Fibroblast of mammary gland (primary cell): ENCODE measurements around the gene RTTN.
A peak's percentile ranks its signal among the peaks of the same experiment; 100 is the strongest.
"Not testable (repeated sequence)": the region's sequence is repeated elsewhere in the genome, so short reads cannot be mapped to it uniquely, and the experiment has no call there.

Experiments
- DNase-seq: peaks from one replicate; pipeline ENCODE4 v3.0.0-alpha.2; 2010; ENCODE audit warnings: low read depth
- H3K4me3 ChIP-seq: 2 replicates; pipeline ENCODE4 v1.5.1; 2011; ENCODE audit warnings: low read depth, mild to moderate bottlenecking, low read length, moderate library complexity; ENCODE audit not compliant: control insufficient read depth
- TF ChIP-seq, protein P1 (sequence below): conservative IDR thresholded peaks from 2 replicates; pipeline ENCODE4 v1.5.1; 2011; ENCODE audit warnings: low read depth, low read length, inconsistent platforms; ENCODE audit not compliant: control insufficient read depth, insufficient read depth

The RTTN gene

DNA sequence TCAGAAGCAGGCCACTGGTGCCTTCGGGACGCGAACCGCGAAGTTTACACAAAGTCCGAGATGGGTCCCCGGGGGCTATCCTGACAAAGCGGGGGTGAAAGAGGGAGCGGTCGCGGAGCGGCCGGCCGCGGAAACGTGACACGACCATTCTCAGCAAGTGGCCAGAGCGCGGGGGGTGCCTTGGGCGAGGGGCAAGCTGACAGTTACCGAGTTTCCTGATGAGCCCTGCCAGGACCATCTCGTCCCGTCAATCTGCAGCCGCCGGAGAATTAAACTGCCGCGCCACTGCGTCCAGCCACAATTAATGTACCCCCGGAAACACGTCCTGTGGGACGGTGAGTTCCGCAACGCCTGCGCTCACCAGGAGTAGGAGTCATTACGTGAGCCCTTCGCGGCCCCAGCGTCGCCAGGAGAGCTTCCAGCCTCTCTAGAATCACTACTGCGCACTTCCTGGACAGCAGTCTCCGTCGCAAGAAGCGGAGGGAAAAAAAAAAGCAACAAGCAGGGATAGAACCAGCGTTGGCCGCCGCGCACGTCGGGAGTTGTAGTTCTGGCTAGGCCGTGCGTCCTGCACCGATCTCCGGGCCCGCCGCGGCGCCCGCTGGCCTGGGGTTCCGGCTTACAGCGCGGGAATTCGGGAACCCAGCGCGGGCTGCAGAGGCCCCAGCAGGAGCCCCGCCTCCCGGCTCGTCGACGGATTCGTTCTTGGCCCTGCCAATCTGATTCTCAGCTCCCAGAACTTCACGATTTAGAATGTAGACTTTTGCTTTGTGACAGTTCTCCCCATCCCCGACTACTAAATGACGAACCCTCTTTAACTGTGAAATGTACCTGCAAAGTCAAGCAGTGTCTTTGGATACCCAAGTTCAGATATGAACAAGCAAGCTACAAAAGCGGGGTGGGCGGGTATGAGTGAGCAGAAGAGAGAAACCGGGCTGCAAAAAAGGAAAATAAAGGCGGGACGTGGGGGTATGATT, at the start of gene RTTN:
RTTN (minus strand) TSS at position 267 of the 977 bp plus-strand sequence; CDS start at position 238, 29 bp downstream.
- DNase-seq = peak; percentile 93
- TF ChIP-seq, protein P1, sequence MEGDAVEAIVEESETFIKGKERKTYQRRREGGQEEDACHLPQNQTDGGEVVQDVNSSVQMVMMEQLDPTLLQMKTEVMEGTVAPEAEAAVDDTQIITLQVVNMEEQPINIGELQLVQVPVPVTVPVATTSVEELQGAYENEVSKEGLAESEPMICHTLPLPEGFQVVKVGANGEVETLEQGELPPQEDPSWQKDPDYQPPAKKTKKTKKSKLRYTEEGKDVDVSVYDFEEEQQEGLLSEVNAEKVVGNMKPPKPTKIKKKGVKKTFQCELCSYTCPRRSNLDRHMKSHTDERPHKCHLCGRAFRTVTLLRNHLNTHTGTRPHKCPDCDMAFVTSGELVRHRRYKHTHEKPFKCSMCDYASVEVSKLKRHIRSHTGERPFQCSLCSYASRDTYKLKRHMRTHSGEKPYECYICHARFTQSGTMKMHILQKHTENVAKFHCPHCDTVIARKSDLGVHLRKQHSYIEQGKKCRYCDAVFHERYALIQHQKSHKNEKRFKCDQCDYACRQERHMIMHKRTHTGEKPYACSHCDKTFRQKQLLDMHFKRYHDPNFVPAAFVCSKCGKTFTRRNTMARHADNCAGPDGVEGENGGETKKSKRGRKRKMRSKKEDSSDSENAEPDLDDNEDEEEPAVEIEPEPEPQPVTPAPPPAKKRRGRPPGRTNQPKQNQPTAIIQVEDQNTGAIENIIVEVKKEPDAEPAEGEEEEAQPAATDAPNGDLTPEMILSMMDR = no peak

GRCh38 chr18:70250781-70251180, 45.3 kb upstream of the RTTN start:
- no peak for DNase-seq
- no peak overlapping the region for H3K4me3 ChIP-seq
- TF ChIP-seq, protein P1 = no peak

More for the DNA sequence above, at the start of gene RTTN:
- peak within 1 kb of the TSS; percentile 80 for H3K4me3 ChIP-seq

GRCh38 chr18:70249861-70250260, 44.4 kb upstream of the RTTN start:
- H3K4me3 ChIP-seq, DNase-seq: not testable (repeated sequence)

DNA sequence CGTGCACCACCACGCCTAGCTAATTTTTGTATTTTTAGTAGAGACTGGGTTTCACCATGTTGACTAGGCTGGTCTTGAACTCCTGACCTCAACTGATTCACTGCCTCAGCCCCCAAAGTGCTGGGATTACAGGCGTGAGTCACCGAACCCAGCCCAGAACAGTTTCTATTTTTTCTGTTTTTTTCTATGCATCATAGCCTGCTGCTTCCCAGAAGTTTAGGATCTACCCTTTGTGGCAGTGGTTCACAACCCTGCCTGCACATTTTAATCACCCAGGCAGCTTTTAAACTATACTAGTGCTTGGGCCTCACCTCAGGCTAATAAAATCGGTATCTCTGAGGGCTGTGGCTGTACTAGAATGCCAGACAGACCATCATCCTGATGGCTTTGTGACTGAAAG, 43.6 kb upstream of the RTTN start:
- TF ChIP-seq, protein P1 = no peak
- DNase-seq = peak; percentile 67
- no peak overlapping the region for H3K4me3 ChIP-seq

GRCh38 chr18:70246061-70246466, 40.6 kb upstream of the RTTN start:
- TF ChIP-seq, protein P1 = no peak
- no peak overlapping the region for H3K4me3 ChIP-seq
- no peak for DNase-seq

DNA sequence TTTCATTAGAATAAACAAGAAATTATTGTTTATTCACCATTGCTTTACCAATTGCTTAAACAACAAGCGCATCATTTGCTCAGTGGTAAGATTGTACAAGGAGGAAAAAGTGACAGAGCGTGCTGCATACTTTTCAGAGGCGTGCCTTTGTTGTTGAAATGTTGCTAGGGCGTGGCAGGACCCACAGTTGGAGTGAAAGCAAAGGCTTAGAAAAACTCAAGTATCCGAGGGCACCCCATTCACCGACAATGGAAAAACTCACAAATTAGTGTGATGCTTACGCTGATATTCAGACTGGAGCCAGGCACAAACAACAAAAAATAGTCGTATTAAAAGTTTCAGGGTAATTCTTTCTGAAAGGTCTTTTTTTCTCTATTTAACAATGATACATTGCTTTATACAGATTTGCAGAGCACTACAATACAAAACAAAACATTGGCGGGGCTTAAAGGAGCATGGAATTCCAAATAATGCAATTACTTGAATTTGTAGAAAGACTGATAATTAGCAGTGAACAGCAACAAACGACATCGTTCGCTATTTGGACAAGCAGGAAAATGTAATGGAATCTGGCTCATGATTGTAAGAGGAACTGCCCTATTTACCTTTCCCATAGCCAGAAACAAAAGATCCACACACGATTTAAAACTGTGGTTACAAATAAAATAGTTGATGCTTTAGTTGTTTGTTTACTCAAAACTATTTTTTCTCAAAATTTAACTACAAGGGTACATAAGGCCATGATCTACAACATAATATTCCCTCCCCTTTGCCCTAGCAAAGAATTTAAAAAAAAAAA, 37.8 kb upstream of the RTTN start:
- H3K4me3 ChIP-seq = no peak overlapping the region
- no peak for DNase-seq
- TF ChIP-seq, protein P1 = no peak

GRCh38 chr18:70236921-70237320, 31.4 kb upstream of the RTTN start:
- not testable (repeated sequence) for DNase-seq, H3K4me3 ChIP-seq
